NCI-H748 (cell line): ENCODE data around the gene SCN4B.

Source experiments
- DNase-seq: peaks from one replicate; lab custom pipeline; 2025; ENCODE audit not compliant: unreplicated experiment; lab: John Stamatoyannopoulos, UW

SCN4B gene

GRCh38 chr11:118135051-118135795 is 17.4 kb downstream of the SCN4B start:
- no peak for DNase-seq

GRCh38 chr11:118133816-118134215 is 18.8 kb downstream of the SCN4B start:
- DNase-seq = no peak

DNA sequence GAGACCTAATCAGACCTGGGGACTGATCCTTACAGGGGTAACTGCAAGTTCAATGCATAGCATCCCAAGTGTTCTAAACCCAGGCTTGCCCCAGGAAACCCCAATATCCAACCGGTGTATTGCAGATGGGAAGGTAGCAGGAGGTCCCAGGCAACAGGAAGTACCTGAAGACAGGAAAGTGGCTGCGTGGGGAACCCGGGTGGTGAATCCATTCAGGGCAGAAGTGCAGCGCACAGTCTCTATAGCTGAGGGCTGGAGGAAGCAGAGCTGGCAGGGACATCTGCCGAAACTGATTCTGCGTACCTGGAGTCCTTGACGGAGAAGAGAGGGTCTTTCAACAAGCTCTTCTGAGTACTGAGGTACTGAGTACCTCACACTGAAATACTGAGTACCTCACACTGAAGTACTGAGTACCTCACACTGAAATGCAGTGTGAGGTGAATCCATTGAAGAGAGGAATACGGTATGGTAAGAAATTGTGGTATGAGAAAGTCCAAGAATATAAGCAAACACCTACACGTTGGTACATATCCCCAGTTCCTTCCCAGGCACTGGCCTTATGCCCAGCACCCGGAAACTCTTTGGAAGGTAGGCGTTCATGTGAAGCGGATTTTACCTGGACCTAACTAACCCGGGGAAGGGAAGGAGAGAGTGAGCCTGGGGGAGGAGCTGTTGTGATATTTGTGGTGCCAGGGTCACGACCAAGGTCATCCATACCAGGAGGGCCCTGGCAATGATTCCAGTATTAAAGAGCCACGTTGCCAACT is 20.1 kb downstream of the SCN4B start:
- DNase-seq = no peak

GRCh38 chr11:118129471-118130172 is 23.0 kb downstream of the SCN4B start:
- DNase-seq = no peak

DNA sequence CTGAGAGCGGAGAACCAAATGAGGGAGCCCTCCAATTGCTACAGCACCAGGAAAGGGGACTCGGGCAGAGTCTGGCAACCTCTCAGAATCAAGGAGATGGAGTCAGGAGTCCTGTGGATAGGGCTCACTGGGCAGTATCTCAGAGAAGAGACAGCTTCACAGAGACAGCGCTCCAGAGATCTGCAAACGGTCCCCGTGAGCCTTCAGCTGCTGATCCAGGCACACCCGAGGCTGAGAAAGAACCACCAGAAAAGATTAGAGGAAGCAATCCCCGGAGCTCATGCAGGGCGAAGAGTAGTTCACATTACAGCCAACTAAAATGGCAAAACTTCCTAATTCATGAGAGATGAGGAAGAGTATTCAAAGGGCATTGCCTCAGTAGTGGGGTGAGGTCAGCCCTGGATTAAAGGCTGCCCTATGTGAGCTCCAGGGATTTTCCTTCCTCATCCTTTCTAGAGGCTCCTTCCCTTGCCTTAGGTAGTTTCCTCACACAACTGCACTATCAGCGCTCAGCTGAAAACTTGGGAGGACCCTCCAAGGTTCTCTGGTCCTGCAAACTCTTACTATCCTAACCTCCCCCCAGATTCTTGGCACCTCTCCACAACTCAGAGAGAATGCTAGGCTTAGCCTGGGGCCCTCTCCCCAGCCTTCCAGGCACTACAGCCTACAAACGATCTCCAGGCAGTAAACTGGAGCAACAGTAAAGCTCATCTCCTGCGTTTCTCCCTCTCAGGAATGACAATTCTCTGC is 23.7 kb downstream of the SCN4B start:
- no peak for DNase-seq

DNA sequence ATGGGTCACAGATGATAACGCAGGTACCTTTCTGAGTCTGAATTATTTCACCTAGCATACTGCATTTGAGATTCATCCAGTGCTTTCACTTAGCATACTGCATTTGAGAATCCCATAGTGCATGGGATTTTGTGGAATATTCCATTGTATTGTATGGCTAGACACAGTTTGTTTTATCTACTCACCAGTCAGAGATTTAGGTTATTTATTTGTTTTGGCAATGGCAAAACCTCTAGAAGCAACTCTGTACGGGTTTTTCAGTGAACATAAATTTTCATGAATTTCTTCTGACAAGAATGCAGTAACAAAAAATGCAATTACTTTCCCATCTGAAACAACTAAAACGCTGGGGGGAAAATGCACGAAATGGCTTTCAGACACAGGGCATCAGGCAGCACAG is 24.3 kb downstream of the SCN4B start:
- DNase-seq = no peak

DNA sequence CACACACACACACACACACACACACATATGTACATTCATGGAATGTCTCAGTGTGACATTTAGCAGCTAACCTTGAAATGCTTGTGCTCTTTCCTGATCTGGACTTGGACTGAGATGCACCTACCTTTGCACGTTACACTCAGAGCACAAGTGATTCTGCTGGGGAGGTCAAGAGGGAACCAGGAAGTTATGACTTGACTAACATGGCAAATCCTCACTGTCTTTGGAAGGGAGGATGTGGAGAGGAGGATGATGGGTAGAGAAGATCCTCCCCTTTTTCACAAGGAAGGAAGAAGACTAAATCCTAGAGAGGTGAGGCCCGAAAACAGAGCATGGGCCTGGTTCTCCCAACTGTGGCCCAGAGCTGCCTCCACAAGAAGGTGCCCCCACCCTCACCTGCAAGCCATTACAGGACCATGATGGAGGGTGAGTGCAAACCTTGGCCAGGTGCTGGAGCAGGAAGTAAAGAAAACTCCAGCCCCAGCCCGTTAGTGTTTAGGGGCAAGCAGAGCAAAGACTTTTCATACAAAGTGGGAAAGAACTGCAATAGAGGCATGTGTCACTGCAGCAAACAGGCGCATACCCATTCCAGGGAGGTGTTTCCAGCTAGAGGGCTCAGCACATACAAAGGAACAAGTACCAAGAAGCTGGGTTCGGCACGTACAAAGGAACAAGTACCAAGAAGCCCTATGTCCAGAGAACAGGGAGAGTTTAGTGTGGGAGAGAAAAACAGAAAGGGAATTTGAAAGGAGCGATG is 26.4 kb downstream of the SCN4B start:
- no peak for DNase-seq

DNA sequence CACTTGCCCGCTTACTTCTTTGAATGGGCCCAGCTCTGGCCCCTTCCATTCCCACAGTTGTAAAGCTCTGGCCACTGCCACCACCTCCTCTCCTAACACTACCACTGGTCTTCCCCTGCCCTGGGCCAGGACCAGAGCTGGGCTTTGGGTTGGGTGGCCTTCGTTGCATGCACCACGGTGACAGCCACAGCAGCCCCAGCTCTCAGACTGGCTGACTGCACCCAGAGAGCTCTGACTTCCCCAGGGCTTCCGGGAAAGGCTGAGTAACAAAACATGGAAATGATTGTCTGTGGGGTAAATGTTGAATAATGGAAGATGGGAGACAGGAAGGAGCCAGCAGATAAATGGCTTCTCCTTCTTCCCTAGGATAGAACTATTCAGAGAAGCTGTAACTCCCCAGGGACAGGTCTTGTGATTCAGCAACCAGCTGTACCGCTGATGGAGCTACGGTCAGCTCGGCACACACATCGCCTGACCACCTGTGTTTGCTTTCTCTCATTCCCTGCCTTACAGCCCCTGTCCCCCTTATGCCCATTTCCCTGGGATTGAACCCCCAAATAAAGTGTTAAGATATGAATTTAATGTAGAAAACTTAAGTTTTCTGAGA is 27.6 kb downstream of the SCN4B start:
- DNase-seq = no peak

- DNase-seq = no peak
Measured at GRCh38 chr11:118120793-118121192, 31.8 kb downstream of the SCN4B start.

- no peak for DNase-seq
Measured at GRCh38 chr11:118117790-118118601, 34.6 kb downstream of the SCN4B start.

GRCh38 chr11:118115048-118115447 is 37.6 kb downstream of the SCN4B start:
- DNase-seq = no peak

DNA sequence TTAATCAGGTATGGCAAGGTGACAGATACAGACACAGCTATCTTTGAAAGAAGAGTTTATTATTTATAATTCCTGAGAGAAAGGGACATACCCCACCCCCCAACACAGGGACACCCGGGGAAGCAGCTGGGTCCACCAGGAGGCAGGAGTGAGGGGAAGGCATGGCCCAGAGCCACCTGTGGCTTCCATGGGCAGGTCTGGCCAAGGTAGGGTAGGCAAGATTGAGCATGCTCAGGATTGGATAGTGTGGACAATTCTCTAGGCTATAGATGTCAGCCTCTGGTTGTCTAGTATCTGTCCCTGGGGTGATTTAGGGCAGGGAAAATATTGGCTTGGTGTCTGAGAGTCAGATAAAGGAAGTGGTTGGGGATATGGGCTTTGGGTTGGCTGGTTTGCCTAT is 38.4 kb downstream of the SCN4B start:
- DNase-seq = no peak

DNA sequence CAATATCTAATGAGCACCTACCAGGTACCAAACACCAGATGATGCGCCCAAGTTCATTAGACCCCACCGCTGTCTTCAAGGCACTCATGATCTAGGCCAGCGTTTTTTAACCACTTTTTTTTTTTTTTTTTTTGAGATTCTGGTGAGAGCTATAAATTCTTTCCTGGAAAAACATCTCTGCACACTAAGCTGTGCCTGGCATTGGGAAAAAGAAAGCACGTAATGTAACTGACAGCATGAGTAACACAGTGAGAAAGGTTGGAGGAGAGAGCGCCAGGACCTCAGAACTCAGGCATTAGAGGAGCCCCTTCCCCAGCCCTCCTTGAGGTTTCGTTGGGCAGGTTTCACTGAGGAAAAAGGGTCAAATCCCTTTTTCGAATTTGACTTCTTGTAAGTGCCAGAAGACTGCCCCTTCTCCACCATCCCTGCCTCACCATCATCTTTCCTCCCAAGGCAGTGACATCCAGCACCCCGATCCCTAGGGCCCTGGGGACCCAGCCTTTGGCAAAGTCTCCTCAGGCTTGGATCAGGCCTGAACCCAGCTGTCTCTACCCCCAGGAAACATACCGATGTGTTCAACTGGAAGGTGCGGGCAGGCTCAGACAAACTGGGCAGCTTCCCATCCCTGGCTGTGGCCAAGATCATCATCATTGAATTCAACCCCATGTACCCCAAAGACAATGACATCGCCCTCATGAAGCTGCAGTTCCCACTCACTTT is 39.8 kb downstream of the SCN4B start:
- no peak for DNase-seq

DNA sequence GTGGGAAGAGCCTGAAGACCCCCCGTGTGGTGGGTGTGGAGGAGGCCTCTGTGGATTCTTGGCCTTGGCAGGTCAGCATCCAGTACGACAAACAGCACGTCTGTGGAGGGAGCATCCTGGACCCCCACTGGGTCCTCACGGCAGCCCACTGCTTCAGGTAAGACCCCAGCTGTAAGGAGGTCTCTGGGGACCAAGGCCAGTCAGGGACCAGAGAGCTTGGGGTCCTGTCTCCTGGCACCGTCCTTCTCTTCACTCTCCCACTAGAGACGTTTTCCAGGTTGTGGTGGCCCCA is 40.9 kb downstream of the SCN4B start:
- DNase-seq = no peak

- DNase-seq = no peak
Measured at GRCh38 chr11:118111019-118111743, 41.4 kb downstream of the SCN4B start.

DNA sequence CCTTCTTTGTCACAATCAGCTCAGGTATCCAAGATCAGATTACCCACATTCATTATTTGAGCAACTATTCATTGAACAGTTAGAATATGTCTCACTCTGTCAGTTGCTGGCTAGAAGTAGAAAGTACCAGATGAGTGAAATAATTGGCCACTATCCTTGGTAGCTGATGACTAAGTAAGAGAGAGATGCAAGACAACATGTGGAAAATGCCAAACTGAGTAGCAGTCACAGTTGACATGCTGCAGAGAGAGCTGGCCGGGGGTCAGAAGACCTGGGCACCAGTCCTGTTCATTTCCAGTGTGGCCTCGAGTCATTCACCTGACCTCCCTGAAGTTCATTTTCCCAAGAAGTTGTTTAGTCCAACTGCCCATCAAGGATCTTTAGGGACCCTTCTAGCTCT is 43.4 kb downstream of the SCN4B start:
- no peak for DNase-seq

DNA sequence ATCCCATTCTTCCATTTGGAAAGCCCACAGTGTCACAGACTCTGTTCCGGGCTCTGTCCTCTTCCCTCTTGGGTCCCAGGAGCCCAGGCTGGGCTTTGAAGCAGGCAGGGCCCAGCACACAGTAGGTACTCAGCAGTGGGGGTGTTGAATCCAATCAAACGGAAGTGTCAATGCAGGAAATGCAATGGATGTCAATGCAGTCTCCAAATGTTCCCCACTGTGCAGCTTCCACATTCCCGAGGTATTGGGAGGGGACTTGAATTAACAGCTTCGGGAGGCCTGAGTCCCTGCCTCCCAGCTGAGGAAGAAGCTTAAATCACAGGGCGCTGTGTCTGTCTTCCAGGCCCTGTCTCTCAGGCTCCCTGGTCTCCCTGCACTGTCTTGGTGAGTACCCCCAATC is 44.1 kb downstream of the SCN4B start:
- DNase-seq = no peak

GRCh38 chr11:118106789-118107335 is 45.8 kb downstream of the SCN4B start:
- DNase-seq = no peak
